Endothelial cell of umbilical vein (primary cell): ENCODE data around the gene TLN1. TPM values are rescaled to one million over a fixed set of nuclear protein-coding genes. Genes with fewer than 3 reads are reported as not detected.

ENCODE experiments used
- BruUV-seq: library from RNA; stranded (reverse); fragments of 400-500 nt; replicated peaks from 2 replicates; lab custom pipeline; 2021; lab: Mats Ljungman, UMichigan
- CTCF ChIA-PET: fragments of 300-600, 350-600 bp; sonication (Branson Sonifier 250); formaldehyde crosslinking; loops from one replicate; lab custom pipeline; 2021; ENCODE audit warnings: antibody characterized with exemption, inconsistent platforms; lab: Charles Lee
- POLR2A ChIA-PET: fragments of 300-600, 350-600 bp; sonication (Branson Sonifier 250); formaldehyde crosslinking; loops from one replicate; lab custom pipeline; 2021; ENCODE audit warnings: antibody characterized with exemption, inconsistent platforms; lab: Charles Lee
- DNase-seq: peaks from one replicate; pipeline ENCODE4 v3.0.0-alpha.2; 2011; ENCODE audit warnings: low read depth, low spot score
- FAIRE-seq: peaks from 2 replicates; lab custom pipeline; 2011; peaks lifted over from hg19 to GRCh38; lab: Jason Lieb, UNC
- H2AFZ ChIP-seq: 2 replicates; pipeline ENCODE4 v1.6.0; 2012; ENCODE audit warnings: low read depth, low read length, control low read depth, inconsistent platforms
- H3K27ac ChIP-seq: 2 replicates; pipeline ENCODE4 v1.5.1; 2011; ENCODE audit warnings: low read depth, mild to moderate bottlenecking, control low read depth, low read length, moderate library complexity; ENCODE audit not compliant: insufficient read depth
- H3K27me3 ChIP-seq, 2 experiments: 2 replicates each; pipeline versions ENCODE4 v1.6.0 to v1.6.1; 2011; ENCODE audit warnings: low read length in 2 of 2, mixed read lengths in 1 of 2; ENCODE audit not compliant: control insufficient read depth in 2 of 2, insufficient read depth in 2 of 2
- H3K36me3 ChIP-seq, 2 experiments: 2 replicates in 1 of 2; 3 replicates in 1 of 2; pipeline ENCODE4 v1.5.1; 2011; ENCODE audit warnings: low read length in 2 of 2, mild to moderate bottlenecking in 1 of 2, moderate library complexity in 1 of 2; ENCODE audit not compliant: control insufficient read depth in 2 of 2, insufficient read depth in 2 of 2; ENCODE audit errors: extremely low read depth in 1 of 2
- H3K4me1 ChIP-seq: 3 replicates; pipeline ENCODE4 v1.5.1; 2011; ENCODE audit warnings: mild to moderate bottlenecking, low read length; ENCODE audit not compliant: control insufficient read depth, insufficient read depth; ENCODE audit errors: extremely low read depth
- H3K4me2 ChIP-seq: 2 replicates; pipeline ENCODE4 v1.6.1; 2011; ENCODE audit warnings: low read length, control low read depth, mixed read lengths; ENCODE audit not compliant: insufficient read depth
- H3K4me3 ChIP-seq, 3 experiments: fragments of 200-600 bp in 1 of 3; sonication (generic), shearing (Covaris generic) in 1 of 3; replicated peaks in 1 of 3; 2 replicates each; pipeline ENCODE4 v1.5.1; 2011 to 2016; ENCODE audit warnings: control low read depth in 3 of 3, low read length in 3 of 3, mild to moderate bottlenecking in 2 of 3, inconsistent platforms in 1 of 3, low read depth in 1 of 3, moderate library complexity in 1 of 3; ENCODE audit not compliant: insufficient read depth in 1 of 3
- H3K79me2 ChIP-seq: 2 replicates; pipeline ENCODE4 v1.6.0; 2012; ENCODE audit warnings: low read length, inconsistent platforms; ENCODE audit not compliant: control insufficient read depth, insufficient read depth
- H3K9ac ChIP-seq: replicated peaks from 2 replicates; pipeline ENCODE3; 2011; ENCODE audit warnings: low read length, control low read depth; ENCODE audit not compliant: insufficient read depth; ENCODE audit errors: extremely low read depth
- H3K9me1 ChIP-seq: replicated peaks from 3 replicates; pipeline ENCODE4 v1.6.0; 2011; ENCODE audit warnings: mild to moderate bottlenecking, low read length; ENCODE audit not compliant: control insufficient read depth, insufficient read depth; ENCODE audit errors: extremely low read depth
- H3K9me3 ChIP-seq: replicated peaks from 2 replicates; pipeline ENCODE4 v1.5.1; 2012; ENCODE audit warnings: low read length, inconsistent platforms; ENCODE audit not compliant: control insufficient read depth, insufficient read depth
- H4K20me1 ChIP-seq: replicated peaks from 2 replicates; pipeline ENCODE3; 2011; ENCODE audit warnings: mild to moderate bottlenecking, low read length; ENCODE audit not compliant: control insufficient read depth, insufficient read depth; ENCODE audit errors: extremely low read depth
- EZH2 ChIP-seq: IDR thresholded peaks from 2 replicates; pipeline ENCODE4 v1.6.1; 2012; ENCODE audit warnings: borderline replicate concordance, low read depth, mild to moderate bottlenecking, moderate library complexity, low read length, inconsistent platforms; ENCODE audit not compliant: severe bottlenecking
- FOS ChIP-seq: IDR thresholded peaks from 2 replicates; pipeline ENCODE4 v1.6.1; 2011; ENCODE audit warnings: mild to moderate bottlenecking, low read length, moderate library complexity, borderline replicate concordance; ENCODE audit not compliant: insufficient read depth
- GATA2 ChIP-seq: IDR thresholded peaks from 2 replicates; pipeline ENCODE4 v1.7.0; 2011; ENCODE audit warnings: low read depth, mild to moderate bottlenecking, moderate library complexity, mixed read lengths, low read length; ENCODE audit not compliant: insufficient read length, insufficient read depth
- JUN ChIP-seq: IDR thresholded peaks from 2 replicates; pipeline ENCODE4 v1.6.1; 2011; ENCODE audit warnings: borderline replicate concordance, low read depth; ENCODE audit not compliant: insufficient read length, insufficient read depth
- MYC ChIP-seq: IDR thresholded peaks from one replicate; pipeline ENCODE4 v1.6.1; 2011; ENCODE audit warnings: mild to moderate bottlenecking, low read depth, low read length
- POLR2A ChIP-seq: IDR thresholded peaks from 2 replicates; pipeline ENCODE4 v1.6.1; 2012; ENCODE audit warnings: low read depth, mild to moderate bottlenecking, control low read depth, low read length
- POLR2AphosphoS5 ChIP-seq: IDR thresholded peaks from 2 replicates; pipeline ENCODE4 v1.6.1; 2012; ENCODE audit warnings: low read depth, mild to moderate bottlenecking, control low read depth, low read length, moderate library complexity; ENCODE audit not compliant: insufficient read depth
- dilution Hi-C: fragments of 300-500 bp; cut with MboI; formaldehyde crosslinking; loops from one replicate; pipeline ENCODE4 v1.15.0; 2019; ENCODE audit warnings: low sequenced_read_pairs; ENCODE audit not compliant: extremely low pct_ligation_motif_present
- intact Hi-C: fragments of 100-400 bp; cut with micrococcal nuclease; formaldehyde crosslinking; loops from one replicate; pipeline ENCODE4 v1.10.0; 2022
- polyA plus RNA-seq, 4 experiments: library from polyadenylated mRNA; depleted of rRNA in 3 of 4; stranded (reverse) in 3 of 4; unstranded in 1 of 4; fragments of >200 nt; gene quantifications; 2 replicates each; pipeline versions ENCODE4 v1.2.1 to v1.2.3, GENCODE V29; 2011 to 2012; ENCODE audit warnings: missing spikeins in 1 of 4
- total RNA-seq: library from RNA; stranded (reverse); gene quantifications from 2 replicates; pipeline ENCODE4 v1.2.3, GENCODE V29; 2021
- TF ChIP-seq, protein P1 (sequence below): IDR thresholded peaks from 2 replicates; pipeline ENCODE4 v1.6.1; 2011; ENCODE audit not compliant: insufficient read depth, insufficient read length
- TF ChIP-seq, protein P2 (sequence below), 2 donors: IDR thresholded peaks; 1 replicate in 1 of 2; 2 replicates in 1 of 2; pipeline ENCODE4 v1.5.1; 2011; ENCODE audit warnings: low read length in 2 of 2, mild to moderate bottlenecking in 2 of 2, moderate library complexity in 2 of 2, control low read depth in 1 of 2, inconsistent platforms in 1 of 2, low read depth in 1 of 2; ENCODE audit not compliant: insufficient read depth in 1 of 2; ENCODE audit errors: extremely low read depth in 1 of 2

TLN1 gene
- total and polyA plus RNA-seq, 2 donors (not counting 3 experiments of a cell fraction or from before 2014, with no cell fraction given): 120 to 450 TPM

DNA sequence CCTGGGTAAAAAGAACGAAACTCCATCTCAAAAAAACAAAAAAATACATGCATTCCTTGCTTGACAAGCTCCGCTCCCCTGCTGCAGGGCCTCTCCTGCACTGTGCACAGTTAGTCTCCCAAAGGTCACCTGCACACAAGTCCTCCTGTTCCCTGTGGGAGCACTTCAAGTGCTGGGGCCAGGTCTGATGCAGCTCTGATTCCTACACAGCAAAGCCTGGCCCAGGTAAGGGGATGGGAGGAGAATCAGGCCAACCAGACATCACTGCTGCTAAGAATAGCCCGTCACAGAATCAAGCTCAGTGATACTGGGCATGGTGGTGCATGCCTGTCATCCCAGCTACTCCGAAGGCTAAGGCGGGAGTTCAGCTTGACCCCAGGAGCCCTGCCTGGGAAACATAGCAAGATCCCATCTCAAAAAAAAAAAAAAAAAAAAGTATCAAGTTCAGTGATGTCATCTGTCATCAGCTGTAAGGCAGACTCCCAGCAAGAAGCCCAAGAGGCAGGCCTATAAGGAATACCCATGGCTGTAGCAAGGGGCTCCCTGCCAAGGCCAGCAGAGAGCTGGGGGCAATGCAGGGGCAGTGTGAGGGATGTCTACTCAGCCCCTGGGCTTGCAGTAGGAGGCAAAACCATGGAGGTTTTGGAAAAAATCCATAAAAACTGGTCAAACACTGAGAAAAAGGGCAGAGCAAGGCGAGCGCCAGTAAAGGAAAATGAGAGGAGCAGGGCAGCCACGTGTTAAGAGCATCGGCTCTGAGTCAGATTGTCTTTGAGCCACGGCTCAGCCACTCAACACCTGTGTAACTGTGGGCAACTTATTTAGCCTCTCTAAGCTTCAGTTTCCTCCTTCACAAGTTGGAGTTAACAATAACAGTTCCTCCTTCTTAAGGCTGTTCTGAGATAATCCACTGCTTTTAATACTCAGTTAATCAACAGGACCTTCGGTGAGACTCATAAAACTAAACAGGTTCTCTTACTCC lies 45.5 kb downstream of the TLN1 start:
- FAIRE-seq: peak; percentile 33
- dilution Hi-C loops (no loop called here), intact Hi-C loops (no loop called here)
- peaks cover 28% of the 10 kb centered on the region for H3K4me1 ChIP-seq
- no peak overlapping the region for H3K27ac ChIP-seq
- H3K27me3 ChIP-seq: no peaks in the 10 kb centered on the region
- peaks cover 36% of the 10 kb centered on the region for H3K79me2 ChIP-seq
- DNase-seq: no peak
- BruUV-seq: no TSS peak
- peaks cover 8 to 26% of the 10 kb centered on the region in 2 experiments for H3K36me3 ChIP-seq
- TF ChIP-seq JUN (no peak), POLR2A (no peak), FOS (no peak), MYC (no peak), POLR2AphosphoS5 (no peak), EZH2 (no peak), GATA2 (no peak)
- TF ChIP-seq, protein P1, sequence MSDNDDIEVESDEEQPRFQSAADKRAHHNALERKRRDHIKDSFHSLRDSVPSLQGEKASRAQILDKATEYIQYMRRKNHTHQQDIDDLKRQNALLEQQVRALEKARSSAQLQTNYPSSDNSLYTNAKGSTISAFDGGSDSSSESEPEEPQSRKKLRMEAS: no peak
- TF ChIP-seq, protein P2, sequence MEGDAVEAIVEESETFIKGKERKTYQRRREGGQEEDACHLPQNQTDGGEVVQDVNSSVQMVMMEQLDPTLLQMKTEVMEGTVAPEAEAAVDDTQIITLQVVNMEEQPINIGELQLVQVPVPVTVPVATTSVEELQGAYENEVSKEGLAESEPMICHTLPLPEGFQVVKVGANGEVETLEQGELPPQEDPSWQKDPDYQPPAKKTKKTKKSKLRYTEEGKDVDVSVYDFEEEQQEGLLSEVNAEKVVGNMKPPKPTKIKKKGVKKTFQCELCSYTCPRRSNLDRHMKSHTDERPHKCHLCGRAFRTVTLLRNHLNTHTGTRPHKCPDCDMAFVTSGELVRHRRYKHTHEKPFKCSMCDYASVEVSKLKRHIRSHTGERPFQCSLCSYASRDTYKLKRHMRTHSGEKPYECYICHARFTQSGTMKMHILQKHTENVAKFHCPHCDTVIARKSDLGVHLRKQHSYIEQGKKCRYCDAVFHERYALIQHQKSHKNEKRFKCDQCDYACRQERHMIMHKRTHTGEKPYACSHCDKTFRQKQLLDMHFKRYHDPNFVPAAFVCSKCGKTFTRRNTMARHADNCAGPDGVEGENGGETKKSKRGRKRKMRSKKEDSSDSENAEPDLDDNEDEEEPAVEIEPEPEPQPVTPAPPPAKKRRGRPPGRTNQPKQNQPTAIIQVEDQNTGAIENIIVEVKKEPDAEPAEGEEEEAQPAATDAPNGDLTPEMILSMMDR (IDR thresholded peaks at IDR 0.05; ENCODE audit: extremely low read depth in 1 of 2, insufficient read depth in 1 of 2, low read depth in 1 of 2, low read length in 2 of 2): no peak
- no peak overlapping the region for H3K4me2 ChIP-seq
- no peak overlapping the region for H3K4me3 ChIP-seq
- POLR2A ChIA-PET: no interaction called here
- no peak overlapping the region for H3K9ac ChIP-seq
- CTCF ChIA-PET: interaction anchor here (1.1 to 13.5 kb wide), 3 partner anchors 8 to 25 kb away, joined by 3 to 227 read pairs (median 26); partner anchors contain the start of genes ARHGEF39, CCDC107 and RMRP
- no peak overlapping the region for H2AFZ ChIP-seq
- no peaks in the 10 kb centered on the region for H4K20me1 ChIP-seq
- no peaks in the 10 kb centered on the region for H3K9me3 ChIP-seq
- H3K9me1 ChIP-seq: no peaks in the 10 kb centered on the region
